Activated CD4-positive, alpha-beta T cell treated with anti-CD3 and anti-CD28 coated beads for 4 hours (primary cell): ENCODE data around the gene MROH2B.

ENCODE experiments used
- DNase-seq, 2 donors: peaks; one replicate each; pipeline ENCODE4 v3.0.0-alpha.2; 2020

The MROH2B gene

DNA sequence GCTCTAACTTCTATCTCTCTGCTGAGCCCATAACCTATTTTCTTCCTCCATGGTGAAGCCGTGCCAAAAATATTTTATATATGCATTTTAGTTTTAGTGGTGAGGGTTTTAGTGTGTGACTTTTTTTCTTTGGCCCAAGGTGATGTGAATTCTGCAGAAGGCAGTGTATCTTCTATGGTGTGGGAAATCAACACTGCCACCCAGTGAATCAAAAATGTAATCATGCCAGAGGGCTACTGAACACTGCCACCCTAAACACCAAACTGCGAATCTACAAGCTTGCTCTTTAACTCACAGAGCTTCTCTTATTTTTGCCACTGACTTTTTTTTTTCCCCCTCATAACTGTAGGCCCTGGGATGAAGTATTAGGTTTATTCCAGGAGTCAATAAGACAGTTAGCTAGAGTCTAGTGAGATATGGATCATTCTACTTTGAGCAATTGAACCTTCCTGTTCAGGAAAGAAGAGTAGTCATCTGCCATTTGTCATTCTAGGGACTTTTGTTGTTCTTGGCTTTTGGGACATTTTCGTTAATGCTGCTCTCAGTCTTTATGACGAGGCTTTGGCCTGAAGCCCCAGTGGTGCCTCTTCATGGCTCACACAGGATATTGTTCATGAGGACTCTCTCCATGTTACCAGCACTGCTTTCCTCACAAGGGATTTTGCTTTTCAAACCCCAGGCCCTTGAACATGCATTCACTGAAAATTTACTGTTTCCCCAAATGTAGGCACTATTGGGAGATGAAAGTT is 108.8 kb downstream of the MROH2B start:
- no peak for DNase-seq

- DNase-seq, result no peak
Measured at GRCh38 chr5:40960037-40960436, 111.1 kb downstream of the MROH2B start.

- DNase-seq, result no peak
Measured at GRCh38 chr5:40958811-40959210, 112.3 kb downstream of the MROH2B start.

DNA sequence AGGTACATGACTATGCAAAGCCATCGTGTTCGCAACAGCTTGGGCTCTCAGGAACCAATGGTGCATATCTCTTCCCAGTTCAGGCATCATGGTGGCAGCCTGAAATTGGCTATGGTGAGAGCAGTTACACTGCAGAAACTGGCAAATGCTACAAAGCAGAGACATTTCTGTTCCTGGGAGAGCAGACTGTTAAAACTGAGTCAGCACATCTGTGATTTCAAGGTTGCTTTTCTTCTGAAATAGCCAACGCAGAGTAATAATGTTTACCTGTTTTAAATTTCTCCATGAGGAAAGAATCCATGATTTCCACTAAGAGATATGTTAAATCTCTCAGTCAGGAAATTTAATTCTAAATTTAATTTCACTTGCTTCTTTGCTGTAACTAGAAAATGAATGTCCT is 114.1 kb downstream of the MROH2B start:
- DNase-seq, result no peak

DNA sequence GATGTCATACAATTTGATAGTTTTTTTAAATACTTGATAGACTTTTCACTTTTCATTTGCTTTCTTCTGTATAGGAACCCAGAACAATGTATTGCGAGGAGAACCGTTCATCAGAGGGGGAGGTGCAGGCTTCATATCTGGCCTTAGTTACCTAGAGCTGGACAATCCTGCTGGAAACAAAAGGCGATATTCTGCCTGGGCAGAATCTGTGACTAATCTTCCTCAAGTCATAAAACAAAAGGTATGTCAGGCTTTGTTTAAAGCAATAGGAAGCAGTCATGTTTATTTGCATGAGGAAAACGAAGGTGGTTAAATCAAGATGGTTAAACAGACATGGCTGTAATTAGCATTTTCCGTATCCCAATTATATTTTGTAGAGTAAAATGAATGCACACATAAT is 115.8 kb downstream of the MROH2B start:
- no peak for DNase-seq
